HG03521 (cell line): ENCODE results near the gene FILIP1.
A peak's percentile ranks its signal among the peaks of the same experiment; 100 is the strongest.

Experiments used
- ATAC-seq: cut with Tn5 transposase; IDR thresholded peaks from one replicate; pipeline ENCODE4 v1.9.1; 2021; ENCODE audit warnings: mild to moderate bottlenecking, moderate library complexity; ENCODE audit not compliant: unreplicated experiment

The FILIP1 gene

DNA sequence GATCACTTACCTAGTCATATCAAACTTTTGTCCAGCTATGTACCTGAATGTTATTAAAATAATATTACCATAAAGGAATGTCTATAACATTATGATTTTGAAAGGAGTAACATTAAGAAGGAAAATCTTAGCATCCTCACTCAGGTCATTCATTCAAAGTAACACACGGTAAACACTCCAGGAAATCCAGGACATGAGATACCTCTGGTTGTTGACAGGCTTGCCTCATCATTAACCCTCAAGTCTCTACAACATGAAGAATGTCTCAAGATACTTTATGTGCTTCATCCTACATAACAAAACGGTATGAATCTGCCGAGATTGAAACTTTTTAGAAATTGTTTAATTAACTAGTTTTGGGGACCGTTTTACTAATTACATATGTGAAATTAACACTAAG, 690 bp upstream of the FILIP1 start:
- ATAC-seq: no peak

- no peak for ATAC-seq
Observed at GRCh38 chr6:75492386-75493153, 1.0 kb downstream of the FILIP1 start.

GRCh38 chr6:75491291-75491690, 2.3 kb downstream of the FILIP1 start:
- ATAC-seq: no peak

DNA sequence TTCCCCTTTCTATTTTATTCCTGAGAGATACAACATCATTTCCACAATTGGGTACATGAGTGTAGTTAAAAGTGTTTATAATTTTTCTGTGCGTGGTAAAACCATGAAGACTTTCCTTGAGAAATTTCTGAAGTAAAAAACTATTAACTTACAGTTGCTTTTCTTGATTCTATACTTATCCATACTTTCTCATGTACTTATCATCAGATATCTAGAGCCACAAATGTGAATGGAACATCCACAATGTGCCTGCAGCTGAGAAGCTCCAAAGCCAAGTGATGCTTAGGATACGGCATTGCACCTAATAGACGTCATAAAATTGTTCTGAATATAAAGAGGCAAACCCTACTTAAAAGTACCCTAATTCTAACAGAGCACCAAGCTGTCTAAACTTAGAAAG, 2.9 kb downstream of the FILIP1 start:
- no peak for ATAC-seq

DNA sequence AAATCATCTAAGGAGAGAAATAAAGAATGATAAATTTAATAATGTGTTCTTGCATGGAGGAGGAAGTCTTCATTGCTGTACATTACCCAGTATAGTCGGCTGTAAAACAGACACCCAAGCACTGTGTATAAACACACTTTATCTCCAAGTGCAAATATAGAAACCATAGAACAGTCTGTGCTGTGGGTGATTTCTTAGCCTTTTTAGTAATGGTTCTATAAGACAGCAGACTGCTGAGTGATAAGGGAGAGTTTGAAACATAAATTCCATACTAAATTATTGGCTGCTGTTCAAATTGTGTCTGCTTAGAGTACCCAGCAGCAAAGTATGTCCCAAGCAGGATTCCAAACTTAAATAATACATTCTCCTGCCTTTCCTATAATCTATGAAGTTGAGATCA, 4.6 kb downstream of the FILIP1 start:
- ATAC-seq: no peak

GRCh38 chr6:75488033-75488432, 5.6 kb downstream of the FILIP1 start:
- no peak for ATAC-seq

DNA sequence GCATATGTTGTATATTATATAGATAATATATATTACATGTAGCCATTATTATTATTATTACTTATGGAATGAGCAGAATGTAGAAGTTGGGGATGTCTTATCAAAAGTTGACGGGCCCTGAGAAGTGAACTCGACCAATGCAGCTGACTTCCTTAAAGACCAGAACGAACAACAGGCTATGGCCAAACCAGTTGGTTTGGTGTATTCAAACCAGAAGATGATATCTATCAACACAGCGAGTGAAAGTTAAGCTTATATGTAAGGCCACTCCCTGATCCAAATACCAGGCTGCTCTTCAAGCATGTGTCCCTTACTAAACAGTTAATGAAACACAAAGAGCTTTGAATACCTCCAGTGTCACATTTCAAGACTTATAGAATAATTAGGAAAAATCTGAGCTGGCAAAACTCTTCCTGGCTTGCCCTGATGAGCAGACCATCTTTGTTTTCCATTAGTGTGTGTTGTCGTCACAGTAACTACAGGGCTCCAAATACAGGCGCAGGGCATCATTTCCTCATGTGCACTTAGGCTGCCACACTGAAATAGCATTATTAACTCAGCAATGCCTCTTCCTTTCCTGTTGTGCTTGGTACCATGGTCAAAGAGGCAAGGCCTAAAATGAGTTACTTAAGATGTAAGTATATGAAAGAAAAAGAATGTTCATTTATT, 6.6 kb downstream of the FILIP1 start:
- ATAC-seq: no peak

GRCh38 chr6:75484535-75484934, 9.1 kb downstream of the FILIP1 start:
- peak; percentile 87 for ATAC-seq

DNA sequence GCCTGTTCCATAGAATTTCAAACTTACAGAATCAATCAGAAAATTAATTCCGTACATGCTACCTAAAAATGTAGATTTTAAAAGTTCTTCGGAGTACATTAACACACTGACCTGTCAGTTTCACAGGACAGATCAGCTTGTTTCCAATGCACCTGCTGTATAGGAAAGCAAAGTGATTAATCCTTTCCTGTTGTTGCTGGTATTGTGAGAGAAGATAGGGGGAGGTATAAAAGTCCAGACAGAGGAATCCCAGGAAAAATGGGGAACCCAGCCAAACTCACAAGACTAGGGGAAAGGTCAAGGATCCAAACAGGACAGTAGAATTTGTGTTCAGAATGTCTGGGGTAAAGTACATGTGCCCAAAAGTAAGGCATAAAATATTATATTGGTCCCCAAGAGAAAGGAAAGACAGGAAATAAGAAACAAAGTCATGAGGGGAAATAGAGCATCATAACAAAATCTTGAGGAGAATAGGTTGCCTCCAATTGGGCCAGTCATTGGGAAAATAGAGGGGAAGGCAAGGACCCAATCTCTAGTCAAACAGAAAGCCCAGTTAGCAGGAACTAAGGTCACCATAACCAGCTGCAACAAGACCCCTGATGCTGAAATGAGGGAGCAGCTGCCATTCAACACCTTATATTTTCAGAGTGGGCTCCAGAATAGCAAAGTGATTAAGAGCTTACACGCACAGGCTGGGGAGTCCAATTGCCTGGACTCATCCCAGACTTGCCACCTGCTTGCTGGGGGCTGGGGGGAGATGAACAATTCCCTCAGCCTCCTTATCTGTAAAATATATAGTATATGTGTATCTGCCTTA, 10.3 kb downstream of the FILIP1 start:
- ATAC-seq: no peak

DNA sequence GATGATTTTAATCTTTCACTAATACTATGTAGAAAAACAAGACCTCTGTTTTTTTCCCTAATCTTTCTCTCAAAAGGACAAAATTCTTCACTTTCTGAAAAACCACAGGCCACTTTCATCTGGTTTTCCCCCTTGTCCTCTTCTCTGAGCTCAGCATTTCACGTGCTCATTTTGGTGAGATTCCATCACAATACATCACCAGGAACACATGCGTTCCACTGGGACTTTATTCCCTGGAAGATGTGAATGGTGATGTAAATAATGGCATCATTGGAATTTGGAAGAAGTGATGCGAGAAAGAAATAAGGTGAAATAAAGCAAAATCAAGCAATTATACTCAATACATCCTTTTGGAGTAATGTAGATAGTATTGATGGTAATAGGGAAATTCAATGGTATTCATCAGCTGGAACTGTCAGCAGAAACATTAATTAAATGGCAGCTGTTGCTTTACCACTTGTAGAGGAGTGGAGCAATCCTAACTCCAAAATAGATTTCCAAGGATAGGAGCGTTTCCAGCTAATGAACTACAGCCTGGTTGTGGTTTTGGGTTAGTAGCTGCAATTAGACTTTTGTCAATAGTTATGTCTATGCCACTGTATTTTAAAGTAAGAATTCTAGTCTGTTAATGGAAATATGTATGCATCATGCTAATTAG, 11.5 kb downstream of the FILIP1 start:
- ATAC-seq: no peak

DNA sequence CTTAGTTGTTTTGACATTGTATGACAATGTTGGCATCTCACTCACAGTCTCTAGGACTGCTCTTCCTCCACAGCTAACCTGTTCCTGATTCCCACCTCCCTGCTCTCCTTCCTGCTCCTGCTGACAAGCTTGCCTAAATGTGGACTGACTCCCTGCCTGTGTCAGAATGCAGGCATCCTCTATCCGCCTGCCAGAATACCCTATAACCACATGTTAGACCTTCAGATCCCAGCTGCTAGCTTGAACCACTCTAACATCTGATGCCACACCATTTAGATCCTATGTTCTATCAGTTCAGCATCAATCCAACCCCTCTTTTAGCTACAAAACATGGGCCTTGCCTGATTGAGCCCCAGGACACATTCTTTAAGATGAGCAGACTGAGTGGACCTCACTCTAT, 12.2 kb downstream of the FILIP1 start:
- no peak for ATAC-seq

DNA sequence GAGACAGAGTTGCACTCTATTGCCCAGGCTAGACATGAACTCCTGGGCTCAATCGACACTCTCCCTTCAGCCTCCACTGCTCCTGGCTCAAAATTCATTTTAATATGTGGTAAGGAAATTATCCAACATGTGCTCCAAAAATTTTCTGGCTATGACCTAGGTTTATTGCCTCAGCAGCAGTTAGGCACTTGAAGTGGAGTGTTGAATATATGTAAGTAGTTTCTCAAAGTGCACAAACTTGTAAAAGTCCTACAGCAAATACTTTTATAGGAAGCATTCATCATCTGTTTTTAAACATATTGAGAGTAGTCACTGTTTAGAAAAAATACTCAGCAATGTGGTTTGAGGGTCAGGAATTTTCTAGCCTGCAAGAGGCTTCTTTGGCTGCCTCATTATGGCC, 13.2 kb downstream of the FILIP1 start:
- ATAC-seq: no peak

GRCh38 chr6:75479712-75480111, 13.9 kb downstream of the FILIP1 start:
- no peak for ATAC-seq

DNA sequence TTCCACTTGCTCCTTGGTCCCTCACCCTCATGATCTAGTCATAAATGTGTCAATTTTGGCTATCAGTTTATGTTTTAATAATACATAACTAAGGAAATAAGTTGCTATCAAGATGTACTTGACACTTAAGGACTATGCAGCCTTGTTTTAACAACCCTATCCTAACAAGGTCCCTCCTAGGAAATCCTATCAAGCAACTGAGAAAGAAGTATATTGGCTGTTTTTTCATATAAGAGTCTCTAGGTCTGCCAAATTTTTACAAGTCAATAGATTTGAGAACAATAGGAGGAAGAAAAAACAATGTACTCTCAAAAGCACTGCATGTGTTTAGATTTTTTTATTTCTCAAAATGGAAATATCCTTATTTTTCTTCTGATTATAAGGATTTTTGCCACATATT, 14.7 kb downstream of the FILIP1 start:
- ATAC-seq: no peak

DNA sequence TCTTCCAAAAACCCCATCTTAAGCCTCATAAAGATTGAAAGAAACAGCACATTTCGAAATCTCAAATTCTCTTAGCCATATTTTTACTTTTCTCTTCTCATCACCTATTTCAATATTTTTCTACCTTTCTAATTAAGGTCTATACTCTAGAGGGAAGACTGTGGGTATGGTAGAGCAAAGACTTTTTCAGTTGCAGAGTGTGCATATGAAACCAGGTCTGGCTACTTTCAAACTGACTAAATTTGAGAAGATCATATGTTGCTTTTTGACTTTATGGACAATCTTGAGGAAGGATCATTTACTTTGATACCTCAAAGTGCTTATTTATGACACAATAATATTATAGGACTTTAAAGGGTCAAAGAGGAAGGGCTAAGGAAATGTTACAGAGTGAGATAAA, 20.7 kb downstream of the FILIP1 start:
- peak; percentile 46 for ATAC-seq

GRCh38 chr6:75467966-75468365, 25.6 kb downstream of the FILIP1 start:
- no peak for ATAC-seq

DNA sequence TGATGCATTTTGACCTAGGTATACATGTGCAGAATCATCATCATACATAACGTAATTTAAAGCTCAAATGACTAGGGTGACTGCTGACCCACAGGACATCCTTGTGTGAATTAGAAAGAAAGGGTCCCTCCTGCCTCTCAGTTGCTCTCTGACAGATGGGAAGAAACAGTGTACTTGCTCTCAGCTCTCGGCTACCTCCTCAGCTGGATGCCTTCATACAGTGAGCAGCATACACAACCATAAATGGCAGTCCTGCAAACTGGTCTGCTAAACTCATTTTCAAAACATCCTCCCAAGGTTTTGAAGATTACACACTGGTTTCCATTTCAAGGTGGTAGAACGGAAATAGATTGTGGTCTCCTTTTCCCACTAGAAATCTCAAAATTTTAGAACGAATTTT, 26.3 kb downstream of the FILIP1 start:
- no peak for ATAC-seq

GRCh38 chr6:75466636-75467035, 27.0 kb downstream of the FILIP1 start:
- ATAC-seq: no peak

- no peak for ATAC-seq
Observed at GRCh38 chr6:75463908-75464307, 29.7 kb downstream of the FILIP1 start.

- no peak for ATAC-seq
Observed at GRCh38 chr6:75463061-75463460, 30.5 kb downstream of the FILIP1 start.

GRCh38 chr6:75460681-75461080, 32.9 kb downstream of the FILIP1 start:
- ATAC-seq: no peak
